ENCODE data around the gene GIGYF1. TPM values are rescaled to one million over a fixed set of nuclear protein-coding genes. Genes with fewer than 3 reads are reported as not detected.

Gene GIGYF1
- total and polyA plus RNA-seq, 8 donors: 10.5 to 127 (median 33.6) TPM

GRCh38 chr7:100723732-100724275 is 29.8 kb upstream of the GIGYF1 start:
- Histone ChIP-seq H3K36me3 (no peaks in the 10 kb centered on the region), H3K27ac (no peak overlapping the region), H3K4me1 (peaks cover 8 to 21% (median 17%) of the 10 kb centered on the region in 4 donors), H3K9me3 (no peaks in the 10 kb centered on the region), H3K27me3 (peaks cover 7 to 60% (median 37%) of the 10 kb centered on the region in 3 donors), H3K4me3 (no peak overlapping the region)
- TF ChIP-seq POLR2A (IDR thresholded peaks at IDR 0.05): no peak
- no peak for TF ChIP-seq EP300 (IDR thresholded peaks at IDR 0.05)
- TF ChIP-seq CTCF (IDR thresholded peaks at IDR 0.05): no peak
- no peak for TF ChIP-seq POLR2AphosphoS5 (IDR thresholded peaks at IDR 0.05)
- DNase-seq: no peak
- WGBS, 5 donors: 66 to 76% (median 73%) methylated on average over 15 to 16 of the region's 16 CpGs
- intact Hi-C loops (cut with DNase I; ENCODE audit: low total_unique reads): no loop called here

- intact Hi-C loops (cut with DNase I; ENCODE audit: low total_unique reads): no loop called here
- peaks cover 8 to 21% (median 17%) of the 10 kb centered on the region in 4 donors for H3K4me1 ChIP-seq
- H3K4me3 ChIP-seq: no peak overlapping the region
- 71 to 86% (median 81%) methylated on average over 9 to 17 of the region's 17 CpGs for WGBS, 5 donors
- DNase-seq: no peak
- no peak for TF ChIP-seq CTCF (IDR thresholded peaks at IDR 0.05)
- no peak for TF ChIP-seq POLR2A (IDR thresholded peaks at IDR 0.05)
- no peak for TF ChIP-seq POLR2AphosphoS5 (IDR thresholded peaks at IDR 0.05)
- no peak for TF ChIP-seq EP300 (IDR thresholded peaks at IDR 0.05)
- H3K27me3 ChIP-seq: peaks cover 7 to 62% (median 37%) of the 10 kb centered on the region in 3 donors
- H3K36me3 ChIP-seq: no peaks in the 10 kb centered on the region
- no peak overlapping the region for H3K27ac ChIP-seq
- H3K9me3 ChIP-seq: peaks cover 0 to 6% (median 0%) of the 10 kb centered on the region in 4 donors
Observed at GRCh38 chr7:100722480-100723212, 28.6 kb upstream of the GIGYF1 start.

- Histone ChIP-seq H3K27me3 (peaks cover 7 to 66% (median 37%) of the 10 kb centered on the region in 3 donors), H3K36me3 (no peaks in the 10 kb centered on the region), H3K4me1 (peaks cover 8 to 21% (median 17%) of the 10 kb centered on the region in 4 donors), H3K4me3 (no peak overlapping the region), H3K27ac (no peak overlapping the region), H3K9me3 (peaks cover 0 to 7% (median 0%) of the 10 kb centered on the region in 4 donors)
- no peak for DNase-seq
- 60 to 83% (median 73%) methylated on average over 1 to 8 of the region's 8 CpGs for WGBS, 5 donors
- TF ChIP-seq EP300 (IDR thresholded peaks at IDR 0.05) (no peak), POLR2AphosphoS5 (IDR thresholded peaks at IDR 0.05) (no peak), POLR2A (IDR thresholded peaks at IDR 0.05) (no peak), CTCF (IDR thresholded peaks at IDR 0.05) (no peak)
- intact Hi-C loops (cut with DNase I; ENCODE audit: low total_unique reads): no loop called here
Observed at GRCh38 chr7:100721505-100721812, 27.4 kb upstream of the GIGYF1 start.

GRCh38 chr7:100720671-100721504 is 26.8 kb upstream of the GIGYF1 start:
- no peak overlapping the region for H3K27ac ChIP-seq
- H3K36me3 ChIP-seq: no peaks in the 10 kb centered on the region
- peak overlapping the region in 3 of 4 donors; percentile 10 to 28 (median 11) for H3K4me3 ChIP-seq
- intact Hi-C loops (cut with DNase I; ENCODE audit: low total_unique reads): no loop called here
- peaks cover 8 to 21% (median 17%) of the 10 kb centered on the region in 4 donors for H3K4me1 ChIP-seq
- no peak for DNase-seq
- H3K9me3 ChIP-seq: peaks cover 0 to 7% (median 0%) of the 10 kb centered on the region in 4 donors
- H3K27me3 ChIP-seq: peaks cover 7 to 70% (median 37%) of the 10 kb centered on the region in 3 donors
- 3 to 11% (median 5%) methylated on average over 28 to 56 of the region's 56 CpGs for WGBS, 5 donors
- TF ChIP-seq POLR2AphosphoS5 (IDR thresholded peaks at IDR 0.05): no peak
- no peak for TF ChIP-seq POLR2A (IDR thresholded peaks at IDR 0.05)
- TF ChIP-seq EP300 (IDR thresholded peaks at IDR 0.05): no peak
- no peak for TF ChIP-seq CTCF (IDR thresholded peaks at IDR 0.05)

Measured in stomach (tissue), 9 donors.